22Rv1 (cell line): Measurements from ENCODE around the gene GPD2.

ENCODE experiments used
- ZFX ChIP-seq: fragments of 450-650 bp; IDR thresholded peaks from 2 replicates; pipeline ENCODE4 v1.6.1; 2017; ENCODE audit warnings: antibody characterized with exemption, borderline replicate concordance
- TF ChIP-seq, protein P1 (sequence below): fragments of 450-650 bp; IDR thresholded peaks from 2 replicates; pipeline ENCODE4 v1.5.1; 2017; ENCODE audit warnings: mild to moderate bottlenecking

DNA sequence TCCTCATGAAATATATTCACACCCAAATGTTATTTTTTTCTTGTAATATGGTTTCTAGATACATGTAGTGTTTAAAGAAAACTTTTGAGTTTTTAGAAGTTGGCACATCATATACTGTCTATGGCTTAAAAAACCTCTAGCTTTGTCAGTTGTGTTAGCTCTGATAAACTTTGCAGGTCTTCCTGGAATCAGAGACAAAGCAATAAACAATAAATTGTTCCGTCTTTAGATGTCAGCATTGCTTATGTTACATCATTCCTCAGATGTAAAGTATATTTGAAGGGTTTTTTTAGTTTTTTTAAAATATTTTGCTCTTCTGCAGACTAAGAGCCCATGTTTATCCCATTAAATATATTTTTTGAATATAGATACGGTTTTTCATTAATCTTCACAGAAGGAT, 145.1 kb downstream of the GPD2 start:
- TF ChIP-seq, protein P1, sequence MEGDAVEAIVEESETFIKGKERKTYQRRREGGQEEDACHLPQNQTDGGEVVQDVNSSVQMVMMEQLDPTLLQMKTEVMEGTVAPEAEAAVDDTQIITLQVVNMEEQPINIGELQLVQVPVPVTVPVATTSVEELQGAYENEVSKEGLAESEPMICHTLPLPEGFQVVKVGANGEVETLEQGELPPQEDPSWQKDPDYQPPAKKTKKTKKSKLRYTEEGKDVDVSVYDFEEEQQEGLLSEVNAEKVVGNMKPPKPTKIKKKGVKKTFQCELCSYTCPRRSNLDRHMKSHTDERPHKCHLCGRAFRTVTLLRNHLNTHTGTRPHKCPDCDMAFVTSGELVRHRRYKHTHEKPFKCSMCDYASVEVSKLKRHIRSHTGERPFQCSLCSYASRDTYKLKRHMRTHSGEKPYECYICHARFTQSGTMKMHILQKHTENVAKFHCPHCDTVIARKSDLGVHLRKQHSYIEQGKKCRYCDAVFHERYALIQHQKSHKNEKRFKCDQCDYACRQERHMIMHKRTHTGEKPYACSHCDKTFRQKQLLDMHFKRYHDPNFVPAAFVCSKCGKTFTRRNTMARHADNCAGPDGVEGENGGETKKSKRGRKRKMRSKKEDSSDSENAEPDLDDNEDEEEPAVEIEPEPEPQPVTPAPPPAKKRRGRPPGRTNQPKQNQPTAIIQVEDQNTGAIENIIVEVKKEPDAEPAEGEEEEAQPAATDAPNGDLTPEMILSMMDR, result no peak
- no peak for TF ChIP-seq ZFX
